ENCODE data around the gene PXYLP1.

DNA sequence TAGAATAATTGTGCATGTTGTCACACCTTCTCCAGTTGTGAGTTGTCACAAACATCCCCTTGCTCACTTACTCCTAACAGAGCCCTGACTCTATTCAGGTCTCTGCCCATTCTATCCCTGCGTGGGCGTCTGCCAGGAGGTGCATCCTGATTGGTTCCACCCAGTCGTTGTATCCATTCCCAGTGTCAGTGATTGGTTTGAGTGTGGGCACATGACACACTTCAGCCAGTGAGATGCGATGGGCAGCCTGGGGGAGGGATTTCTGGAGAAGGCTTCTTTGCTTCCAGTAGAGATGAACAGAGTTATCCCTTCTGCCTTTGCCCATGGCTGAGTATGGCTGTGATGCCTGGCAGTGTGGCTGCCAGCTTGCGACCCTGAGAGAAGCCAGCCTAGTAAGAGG, 18.7 kb downstream of the PXYLP1 start:
- TF ChIP-seq, protein P1, sequence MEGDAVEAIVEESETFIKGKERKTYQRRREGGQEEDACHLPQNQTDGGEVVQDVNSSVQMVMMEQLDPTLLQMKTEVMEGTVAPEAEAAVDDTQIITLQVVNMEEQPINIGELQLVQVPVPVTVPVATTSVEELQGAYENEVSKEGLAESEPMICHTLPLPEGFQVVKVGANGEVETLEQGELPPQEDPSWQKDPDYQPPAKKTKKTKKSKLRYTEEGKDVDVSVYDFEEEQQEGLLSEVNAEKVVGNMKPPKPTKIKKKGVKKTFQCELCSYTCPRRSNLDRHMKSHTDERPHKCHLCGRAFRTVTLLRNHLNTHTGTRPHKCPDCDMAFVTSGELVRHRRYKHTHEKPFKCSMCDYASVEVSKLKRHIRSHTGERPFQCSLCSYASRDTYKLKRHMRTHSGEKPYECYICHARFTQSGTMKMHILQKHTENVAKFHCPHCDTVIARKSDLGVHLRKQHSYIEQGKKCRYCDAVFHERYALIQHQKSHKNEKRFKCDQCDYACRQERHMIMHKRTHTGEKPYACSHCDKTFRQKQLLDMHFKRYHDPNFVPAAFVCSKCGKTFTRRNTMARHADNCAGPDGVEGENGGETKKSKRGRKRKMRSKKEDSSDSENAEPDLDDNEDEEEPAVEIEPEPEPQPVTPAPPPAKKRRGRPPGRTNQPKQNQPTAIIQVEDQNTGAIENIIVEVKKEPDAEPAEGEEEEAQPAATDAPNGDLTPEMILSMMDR (IDR thresholded peaks at IDR 0.05; ENCODE audit: poor library complexity), result no peak
- TF ChIP-seq EZH2phosphoT487 (IDR thresholded peaks at IDR 0.05; ENCODE audit: low read depth, severe bottlenecking, unreplicated experiment), result no peak
- no peak for TF ChIP-seq EZH2 (IDR thresholded peaks at IDR 0.05; ENCODE audit: borderline replicate concordance)

Measured in hepatocyte (in vitro differentiated cells).